ENCODE measurements around the gene DNAAF8.

The DNAAF8 gene

DNA sequence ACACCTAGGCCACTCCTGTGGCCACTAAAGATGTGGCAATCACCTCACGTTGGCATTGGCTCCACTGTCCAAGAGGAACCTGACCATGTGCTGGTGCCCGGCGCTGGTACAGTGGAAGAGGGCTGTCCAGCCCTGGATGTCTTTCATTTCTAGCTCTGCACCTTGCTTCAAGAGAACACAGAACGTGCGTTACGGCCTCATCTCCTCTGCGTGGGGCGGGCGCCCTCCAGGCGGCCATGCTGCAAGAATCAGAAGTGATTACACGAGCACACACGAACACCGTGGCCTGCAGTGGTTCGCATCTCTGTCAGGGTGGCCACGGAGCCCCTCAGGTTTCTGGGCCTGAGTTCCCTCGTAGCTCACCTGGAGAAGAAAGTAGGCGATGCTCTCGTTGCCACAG lies 7.7 kb upstream of the DNAAF8 start:
- FAIRE-seq: no peak
- TF ChIP-seq, protein P1, sequence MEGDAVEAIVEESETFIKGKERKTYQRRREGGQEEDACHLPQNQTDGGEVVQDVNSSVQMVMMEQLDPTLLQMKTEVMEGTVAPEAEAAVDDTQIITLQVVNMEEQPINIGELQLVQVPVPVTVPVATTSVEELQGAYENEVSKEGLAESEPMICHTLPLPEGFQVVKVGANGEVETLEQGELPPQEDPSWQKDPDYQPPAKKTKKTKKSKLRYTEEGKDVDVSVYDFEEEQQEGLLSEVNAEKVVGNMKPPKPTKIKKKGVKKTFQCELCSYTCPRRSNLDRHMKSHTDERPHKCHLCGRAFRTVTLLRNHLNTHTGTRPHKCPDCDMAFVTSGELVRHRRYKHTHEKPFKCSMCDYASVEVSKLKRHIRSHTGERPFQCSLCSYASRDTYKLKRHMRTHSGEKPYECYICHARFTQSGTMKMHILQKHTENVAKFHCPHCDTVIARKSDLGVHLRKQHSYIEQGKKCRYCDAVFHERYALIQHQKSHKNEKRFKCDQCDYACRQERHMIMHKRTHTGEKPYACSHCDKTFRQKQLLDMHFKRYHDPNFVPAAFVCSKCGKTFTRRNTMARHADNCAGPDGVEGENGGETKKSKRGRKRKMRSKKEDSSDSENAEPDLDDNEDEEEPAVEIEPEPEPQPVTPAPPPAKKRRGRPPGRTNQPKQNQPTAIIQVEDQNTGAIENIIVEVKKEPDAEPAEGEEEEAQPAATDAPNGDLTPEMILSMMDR (IDR thresholded peaks at IDR 0.05; ENCODE audit: insufficient read depth, missing control alignments): no peak
- no peak for DNase-seq (ENCODE audit: insufficient read length, low spot score)

DNA sequence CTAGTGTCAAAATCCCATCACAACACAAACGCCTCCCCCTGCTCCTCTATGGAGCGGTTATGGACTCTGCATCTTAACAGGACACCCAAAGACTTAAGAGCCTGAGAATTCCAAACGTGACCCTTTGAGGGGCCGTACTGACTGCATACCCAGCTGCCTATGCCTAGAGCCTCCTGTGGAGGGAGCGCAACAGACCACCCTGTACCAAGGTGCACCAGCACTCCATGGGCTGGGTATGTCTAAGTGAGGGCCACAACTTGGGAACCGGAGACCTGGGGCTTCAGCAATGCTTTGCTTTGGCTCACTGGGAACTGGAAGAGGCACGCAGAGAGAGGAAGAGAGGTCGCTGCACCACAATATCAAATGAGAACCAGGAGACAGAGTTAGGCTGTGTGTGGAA lies 5.7 kb upstream of the DNAAF8 start:
- FAIRE-seq (no peak), DNase-seq (ENCODE audit: insufficient read length, low spot score) (no peak)
- TF ChIP-seq, protein P1 (IDR thresholded peaks at IDR 0.05; ENCODE audit: insufficient read depth, missing control alignments): no peak

DNA sequence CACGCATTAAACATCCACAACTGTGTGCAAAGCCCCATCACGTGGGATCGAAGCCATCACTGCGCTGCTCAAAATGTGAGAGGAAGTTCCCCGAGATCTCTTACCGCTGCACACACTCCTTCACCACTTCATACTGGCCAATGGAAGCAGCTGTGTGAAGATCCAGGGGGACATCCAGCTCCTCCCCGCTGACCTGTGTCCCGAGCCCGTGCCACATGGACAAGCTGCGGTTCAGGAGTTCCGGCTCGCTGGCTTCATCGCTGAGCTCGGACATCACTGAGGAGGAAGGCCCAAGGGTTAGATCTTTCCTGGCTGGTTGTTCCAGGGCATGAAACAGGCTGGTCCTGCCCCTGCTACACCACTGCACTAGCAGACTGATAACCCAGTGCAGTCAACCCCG lies 4.5 kb upstream of the DNAAF8 start:
- FAIRE-seq (no peak), DNase-seq (ENCODE audit: insufficient read length, low spot score) (no peak)
- TF ChIP-seq, protein P1 (IDR thresholded peaks at IDR 0.05; ENCODE audit: insufficient read depth, missing control alignments): no peak

DNA sequence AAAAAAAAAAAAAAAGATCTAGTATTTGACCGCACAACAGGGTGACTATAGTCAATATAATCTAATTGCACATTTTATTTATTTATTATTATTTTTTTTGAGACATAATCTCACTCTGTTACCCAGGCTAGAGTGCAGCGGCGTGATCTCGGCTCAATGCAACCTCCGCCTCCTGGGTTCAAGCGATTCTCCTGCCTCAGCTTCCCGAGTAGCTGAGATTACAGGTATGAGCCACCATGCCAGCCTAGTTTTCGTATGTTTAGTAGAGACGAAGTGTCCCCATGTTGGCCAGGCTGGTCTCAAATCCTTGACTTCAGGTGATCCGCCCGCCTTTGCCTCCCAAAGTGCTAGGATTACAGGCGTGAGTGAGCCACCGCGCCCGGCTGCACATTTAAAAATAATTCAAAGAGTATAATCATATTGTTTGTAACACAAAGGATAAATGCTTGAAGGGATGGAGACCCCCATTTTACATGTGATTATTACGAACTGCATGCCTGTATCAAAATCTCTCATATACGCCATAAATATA lies 1.1 kb upstream of the DNAAF8 start:
- TF ChIP-seq, protein P1 (IDR thresholded peaks at IDR 0.05; ENCODE audit: insufficient read depth, missing control alignments): no peak
- no peak for DNase-seq (ENCODE audit: insufficient read length, low spot score)
- no peak for FAIRE-seq

DNA sequence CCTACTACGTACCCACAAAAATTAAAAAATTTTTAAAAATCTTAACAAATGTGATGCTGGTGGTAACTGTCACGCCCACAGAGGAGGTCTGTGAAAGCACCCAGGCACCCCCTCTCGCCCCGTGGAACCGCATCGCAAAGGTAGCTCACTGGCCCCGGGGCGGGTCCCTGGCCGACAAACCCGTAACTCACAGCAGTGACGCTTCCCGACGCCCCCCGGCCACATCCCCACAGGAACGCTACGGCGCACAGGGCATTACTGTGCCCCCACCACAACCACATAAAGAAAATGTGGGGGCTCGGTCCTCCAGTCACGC lies 632 bp upstream of the DNAAF8 start:
- TF ChIP-seq, protein P1 (IDR thresholded peaks at IDR 0.05; ENCODE audit: insufficient read depth, missing control alignments): no peak
- FAIRE-seq: no peak
- DNase-seq (ENCODE audit: insufficient read length, low spot score): no peak

DNA sequence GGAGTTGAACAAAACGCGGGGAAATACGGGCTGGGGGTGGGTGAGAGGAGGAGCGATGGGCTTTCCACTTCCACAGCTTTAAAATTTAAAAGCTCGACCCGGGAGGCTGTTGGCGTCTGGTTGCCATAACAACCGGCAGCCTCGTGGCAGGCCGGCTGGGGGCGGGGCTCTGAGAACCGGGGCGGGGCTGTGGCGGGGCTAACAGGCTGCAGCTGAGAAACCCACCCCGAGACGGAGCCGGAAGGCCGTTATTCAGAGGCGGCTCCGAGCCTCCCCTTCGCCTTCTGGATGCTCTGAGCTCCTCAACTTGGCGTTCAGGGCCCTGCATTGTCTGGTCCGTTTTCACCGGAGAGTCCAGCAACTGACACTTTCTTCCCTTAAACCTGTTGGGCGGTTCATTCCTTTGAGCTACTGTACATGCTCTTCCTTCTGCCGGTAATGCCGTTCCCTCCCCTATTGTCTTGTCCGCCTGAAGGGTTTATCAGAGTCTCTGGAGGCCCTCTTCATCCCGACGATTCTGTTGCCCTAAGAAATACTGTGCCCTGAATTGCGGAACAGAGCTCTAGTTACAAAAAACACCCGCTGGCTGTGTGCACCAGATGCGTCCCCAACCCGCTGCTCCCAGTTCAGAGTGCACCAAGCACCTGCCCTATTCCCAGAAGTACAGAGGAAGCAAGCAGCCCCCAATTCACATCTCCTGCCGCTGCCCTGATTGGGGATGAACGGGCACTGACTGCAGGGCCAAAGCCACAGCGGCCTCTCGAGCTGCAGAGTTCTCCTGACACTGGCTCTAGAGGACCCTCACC lies 596 bp downstream of the DNAAF8 start:
- TF ChIP-seq, protein P1 (IDR thresholded peaks at IDR 0.05; ENCODE audit: insufficient read depth, missing control alignments): no peak
- DNase-seq (ENCODE audit: insufficient read length, low spot score) (peak; percentile 73), FAIRE-seq (no peak)

DNA sequence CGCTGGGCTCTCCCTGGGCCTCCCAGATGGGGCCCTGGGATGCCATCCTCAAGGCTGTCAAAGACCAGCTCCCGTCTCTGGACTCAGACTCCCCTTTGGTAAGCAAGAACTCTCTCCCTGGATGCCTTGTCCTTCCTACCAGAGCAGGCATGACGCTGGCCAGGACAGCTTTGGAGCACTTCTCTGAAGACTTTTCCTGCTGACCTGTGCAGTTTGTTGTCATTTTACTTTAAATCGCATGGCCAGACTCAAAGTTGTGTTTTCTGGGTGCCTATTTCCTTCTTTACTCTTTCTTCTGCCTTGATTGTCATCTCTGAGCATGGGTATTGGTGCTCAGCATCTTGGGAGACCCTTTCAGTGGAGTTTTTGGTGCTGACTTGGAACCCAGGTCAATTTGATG lies 2.2 kb downstream of the DNAAF8 start:
- DNase-seq (ENCODE audit: insufficient read length, low spot score): no peak
- TF ChIP-seq, protein P1 (IDR thresholded peaks at IDR 0.05; ENCODE audit: insufficient read depth, missing control alignments): no peak
- no peak for FAIRE-seq
